Mucosa of descending colon (tissue), 3 donors: ENCODE measurements around the gene SH3GLB2. TPM values are rescaled to one million over a fixed set of nuclear protein-coding genes. Genes with fewer than 3 reads are reported as not detected.

Source experiments
- ATAC-seq: fragments of 200-7000 bp; cut with Tn5 transposase; one replicate; pipeline ENCODE4 v1.9.1; 2020; ENCODE audit warnings: mild to moderate bottlenecking, moderate library complexity
- DNase-seq, 3 donors: peaks; one replicate each; pipeline ENCODE4 v3.0.0-alpha.2; 2020
- H3K36me3 ChIP-seq: fragments of 200-600 bp; one replicate; pipeline ENCODE4 v1.8.0; 2021; ENCODE audit warnings: low read depth, mild to moderate bottlenecking
- H3K4me1 ChIP-seq: fragments of 200-600 bp; one replicate; pipeline ENCODE4 v1.8.0; 2021; ENCODE audit warnings: low read depth, mild to moderate bottlenecking
- H3K4me3 ChIP-seq: fragments of 200-600 bp; one replicate; pipeline ENCODE4 v1.8.0; 2021; ENCODE audit warnings: mild to moderate bottlenecking
- H3K9me3 ChIP-seq: fragments of 200-600 bp; one replicate; pipeline ENCODE4 v1.8.0; 2021; ENCODE audit warnings: mild to moderate bottlenecking
- intact Hi-C, 2 donors: fragments of 100-400 bp; cut with DNase I in 1 of 2; cut with micrococcal nuclease in 1 of 2; formaldehyde crosslinking; loops; one replicate each; pipeline versions ENCODE4 v1.11.0 to v1.11.1; 2022; cut with DNase I, micrococcal nuclease
- total RNA-seq, 3 donors: library from RNA; stranded (reverse); fragmentation: NEBNext Ultra II Directional in 2 of 3; extraction: Animal tissue kit (Norgen Biotek cat#: 25700) in 2 of 3; gene quantifications; one replicate each; pipeline versions ENCODE4 v1.2.1 to v1.2.4, GENCODE V29; 2021 to 2023
- TF ChIP-seq, protein P1 (sequence below): fragments of 200-600 bp; IDR thresholded peaks from one replicate; pipeline ENCODE4 v1.8.0; 2022; ENCODE audit warnings: antibody characterized with exemption, mild to moderate bottlenecking
- donor health status: DM: no; HTN: no; CAD: no; lungs with moderate emphysema.
- donor health status: DM: no; HTN: no; CAD: no.
- donor health status: DM: no; HTN: yes; CAD: no.

SH3GLB2 gene
- total RNA-seq, 3 donors from 2014 or later, result 107 to 158 (median 128) TPM

DNA sequence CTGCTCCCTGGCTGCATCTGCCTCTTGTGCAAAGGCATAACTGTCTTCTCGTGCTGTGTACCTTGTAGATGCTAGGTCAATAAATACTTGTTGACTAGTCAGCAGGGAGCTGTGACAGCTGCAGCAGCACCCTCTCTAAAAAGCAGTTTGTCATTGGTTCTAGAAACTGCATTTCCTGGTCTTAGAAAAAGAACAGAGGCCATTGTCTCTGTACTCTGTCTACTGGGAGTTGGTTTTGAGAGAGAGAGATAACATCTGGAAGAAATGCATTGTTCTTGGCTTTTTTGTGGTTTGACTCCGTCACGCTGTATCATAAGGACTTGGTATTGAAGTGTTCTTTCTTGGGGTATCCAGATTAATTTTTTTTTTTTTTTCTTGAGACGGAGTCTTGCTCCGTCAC, 32.3 kb downstream of the SH3GLB2 start:
- H3K4me1 ChIP-seq, result no peaks in the 10 kb centered on the region
- H3K36me3 ChIP-seq, result peaks cover 10% of the 10 kb centered on the region
- TF ChIP-seq, protein P1, sequence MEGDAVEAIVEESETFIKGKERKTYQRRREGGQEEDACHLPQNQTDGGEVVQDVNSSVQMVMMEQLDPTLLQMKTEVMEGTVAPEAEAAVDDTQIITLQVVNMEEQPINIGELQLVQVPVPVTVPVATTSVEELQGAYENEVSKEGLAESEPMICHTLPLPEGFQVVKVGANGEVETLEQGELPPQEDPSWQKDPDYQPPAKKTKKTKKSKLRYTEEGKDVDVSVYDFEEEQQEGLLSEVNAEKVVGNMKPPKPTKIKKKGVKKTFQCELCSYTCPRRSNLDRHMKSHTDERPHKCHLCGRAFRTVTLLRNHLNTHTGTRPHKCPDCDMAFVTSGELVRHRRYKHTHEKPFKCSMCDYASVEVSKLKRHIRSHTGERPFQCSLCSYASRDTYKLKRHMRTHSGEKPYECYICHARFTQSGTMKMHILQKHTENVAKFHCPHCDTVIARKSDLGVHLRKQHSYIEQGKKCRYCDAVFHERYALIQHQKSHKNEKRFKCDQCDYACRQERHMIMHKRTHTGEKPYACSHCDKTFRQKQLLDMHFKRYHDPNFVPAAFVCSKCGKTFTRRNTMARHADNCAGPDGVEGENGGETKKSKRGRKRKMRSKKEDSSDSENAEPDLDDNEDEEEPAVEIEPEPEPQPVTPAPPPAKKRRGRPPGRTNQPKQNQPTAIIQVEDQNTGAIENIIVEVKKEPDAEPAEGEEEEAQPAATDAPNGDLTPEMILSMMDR, result no peak
- ATAC-seq (no peak), DNase-seq (peak in 1 of 3 donors; percentile 2)
- intact Hi-C loops, result no loop called here
- H3K9me3 ChIP-seq, result no peaks in the 10 kb centered on the region
- H3K4me3 ChIP-seq, result no peak overlapping the region

DNA sequence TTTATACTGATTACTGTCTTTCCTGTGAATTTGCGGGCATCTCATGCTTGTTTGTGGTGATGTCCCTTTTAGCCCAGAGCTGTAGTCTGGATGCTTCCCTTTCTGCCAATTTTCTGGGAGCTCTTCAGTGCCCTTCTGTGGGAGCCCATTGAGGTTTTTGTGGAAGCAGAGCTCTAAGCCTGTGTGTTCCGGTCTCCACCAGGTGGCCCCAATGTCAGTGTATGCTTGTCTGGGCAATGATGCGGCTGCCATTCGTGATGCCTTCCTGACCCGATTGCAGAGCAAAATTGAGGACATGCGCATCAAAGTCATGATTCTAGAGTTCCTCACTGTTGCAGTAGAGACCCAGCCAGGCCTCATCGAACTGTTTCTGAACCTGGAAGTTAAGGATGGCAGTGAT, 35.1 kb downstream of the SH3GLB2 start:
- Histone ChIP-seq H3K4me3 (no peak overlapping the region), H3K4me1 (no peaks in the 10 kb centered on the region), H3K9me3 (no peaks in the 10 kb centered on the region), H3K36me3 (peaks cover 4% of the 10 kb centered on the region)
- TF ChIP-seq, protein P1, result no peak
- intact Hi-C loops, result no loop called here
- no peak for ATAC-seq
- no peak for DNase-seq

DNA sequence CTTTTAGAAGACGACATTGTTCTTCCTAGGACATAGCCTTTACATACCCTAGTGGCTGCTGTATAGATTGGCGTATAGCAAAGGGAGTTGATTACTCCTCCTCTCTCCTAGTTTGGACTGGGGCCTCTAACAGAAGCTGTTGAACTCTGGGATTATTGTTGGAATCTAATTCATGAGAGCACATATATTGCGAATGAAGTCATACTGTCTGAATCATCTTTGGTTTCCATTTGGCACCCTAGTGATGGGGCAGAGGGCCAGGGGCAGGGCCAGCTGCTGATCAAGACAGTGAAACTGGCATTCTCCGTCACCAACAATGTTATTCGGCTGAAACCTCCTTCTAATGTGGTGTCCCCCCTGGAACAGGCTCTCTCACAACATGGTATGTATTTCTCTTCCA, 40.3 kb downstream of the SH3GLB2 start:
- TF ChIP-seq, protein P1, result no peak
- DNase-seq (no peak), ATAC-seq (no peak)
- H3K4me1 ChIP-seq, result no peaks in the 10 kb centered on the region
- intact Hi-C loops, result no loop called here
- peaks cover 4% of the 10 kb centered on the region for H3K36me3 ChIP-seq
- no peak overlapping the region for H3K4me3 ChIP-seq
- H3K9me3 ChIP-seq, result no peaks in the 10 kb centered on the region

DNA sequence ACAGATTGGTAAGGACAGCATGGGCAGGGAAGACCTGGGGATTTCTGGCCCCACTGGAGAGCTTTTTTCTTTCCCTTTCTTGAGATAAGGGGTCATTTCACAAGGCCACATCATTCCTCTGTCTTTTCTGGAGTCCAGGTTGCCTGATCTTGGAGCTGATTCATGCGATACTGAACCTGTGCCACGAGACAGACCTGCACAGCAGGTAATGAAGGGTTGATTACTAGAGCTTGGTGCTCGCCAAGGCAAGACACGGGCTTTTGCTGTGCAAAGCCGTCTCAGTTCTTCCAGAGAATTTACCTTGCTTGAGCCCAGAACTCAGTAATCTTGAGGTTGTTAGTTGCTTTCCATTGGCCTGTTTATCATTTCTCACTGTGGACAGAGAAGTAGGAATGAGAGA, 41.5 kb downstream of the SH3GLB2 start:
- ATAC-seq (no peak), DNase-seq (no peak)
- H3K4me1 ChIP-seq, result no peaks in the 10 kb centered on the region
- peaks cover 4% of the 10 kb centered on the region for H3K36me3 ChIP-seq
- TF ChIP-seq, protein P1, result no peak
- intact Hi-C loops, result no loop called here
- no peak overlapping the region for H3K4me3 ChIP-seq
- H3K9me3 ChIP-seq, result no peaks in the 10 kb centered on the region

DNA sequence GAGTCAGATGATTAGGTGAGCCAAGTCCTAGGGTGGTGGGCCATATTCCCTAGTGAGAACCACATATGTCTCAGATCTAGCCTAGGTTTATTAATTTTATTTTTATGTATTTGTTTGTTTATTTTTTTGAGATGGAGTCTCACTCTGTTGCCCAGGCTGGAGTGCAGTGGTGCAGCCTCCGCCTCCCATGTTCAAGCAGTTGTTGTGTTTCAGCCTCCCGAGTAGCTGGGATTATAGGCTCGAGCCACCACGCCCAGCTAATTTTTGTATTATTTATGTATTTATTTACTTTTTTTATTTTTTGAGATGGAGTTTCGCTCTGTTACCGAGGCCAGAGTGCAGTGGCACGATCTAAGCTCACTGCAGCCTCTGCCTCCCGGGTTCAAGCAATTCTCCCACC, 44.6 kb downstream of the SH3GLB2 start:
- intact Hi-C loops, result no loop called here
- DNase-seq (no peak), ATAC-seq (no peak)
- H3K4me3 ChIP-seq, result no peak overlapping the region
- H3K9me3 ChIP-seq, result no peaks in the 10 kb centered on the region
- H3K4me1 ChIP-seq, result no peaks in the 10 kb centered on the region
- TF ChIP-seq, protein P1, result no peak
- H3K36me3 ChIP-seq, result no peaks in the 10 kb centered on the region

DNA sequence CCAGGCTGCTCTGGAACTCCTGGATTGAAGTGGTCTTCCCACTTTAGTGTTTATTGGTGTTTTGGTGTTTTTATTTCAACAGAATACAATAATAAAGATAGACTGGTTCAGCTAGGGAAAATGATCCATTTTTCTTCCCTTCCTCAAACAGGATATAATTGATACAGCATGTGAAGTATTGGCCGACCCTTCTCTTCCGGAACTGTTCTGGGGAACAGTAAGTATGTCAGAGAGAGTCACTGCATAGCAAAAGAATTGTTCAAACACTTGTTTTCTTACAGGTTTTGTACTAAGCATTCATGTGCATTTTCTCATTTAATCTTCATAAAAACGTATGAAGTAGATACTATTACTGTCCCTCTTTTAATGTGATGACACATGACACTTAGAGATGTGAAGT, 49.0 kb downstream of the SH3GLB2 start:
- Histone ChIP-seq H3K9me3 (no peaks in the 10 kb centered on the region), H3K4me1 (no peaks in the 10 kb centered on the region), H3K4me3 (no peak overlapping the region), H3K36me3 (no peaks in the 10 kb centered on the region)
- TF ChIP-seq, protein P1, result no peak
- intact Hi-C loops, result no loop called here
- no peak for ATAC-seq
- no peak for DNase-seq
